ENCODE results near the gene ONECUT2. TPM values are rescaled to one million over a fixed set of nuclear protein-coding genes. Genes with fewer than 3 reads are reported as not detected.
"Not testable (repeated sequence)": the region's sequence is repeated elsewhere in the genome, so short reads cannot be mapped to it uniquely, and the experiment has no call there.

Gene ONECUT2
- polyA plus RNA-seq, 3 donors, result 0.09 to 0.14 (median 0.13) TPM

GRCh38 chr18:57445488-57446319 lies 10.5 kb downstream of the ONECUT2 start:
- no peak for DNase-seq

- no peak for DNase-seq
Observed at GRCh38 chr18:57446322-57446721, 11.1 kb downstream of the ONECUT2 start.

- DNase-seq, result peak; percentile 80
Observed at GRCh38 chr18:57447154-57447621, 12.0 kb downstream of the ONECUT2 start.

- DNase-seq, result no peak
Observed at GRCh38 chr18:57455576-57456129, 20.5 kb downstream of the ONECUT2 start.

- DNase-seq, result no peak
Observed at GRCh38 chr18:57461652-57462269, 26.6 kb downstream of the ONECUT2 start.

GRCh38 chr18:57466307-57466706 lies 31.1 kb downstream of the ONECUT2 start:
- no peak for DNase-seq

GRCh38 chr18:57466745-57467409 lies 31.7 kb downstream of the ONECUT2 start:
- no peak for DNase-seq

GRCh38 chr18:57469884-57470283 lies 34.7 kb downstream of the ONECUT2 start:
- no peak for DNase-seq

GRCh38 chr18:57475408-57475807 lies 40.2 kb downstream of the ONECUT2 start:
- no peak for DNase-seq

GRCh38 chr18:57475903-57476302 lies 40.7 kb downstream of the ONECUT2 start:
- no peak for DNase-seq

GRCh38 chr18:57480733-57481132 lies 45.6 kb downstream of the ONECUT2 start:
- DNase-seq, result no peak

GRCh38 chr18:57497372-57498294 lies 62.5 kb downstream of the ONECUT2 start:
- DNase-seq, result no peak

GRCh38 chr18:57498682-57499256 lies 63.6 kb downstream of the ONECUT2 start:
- no peak for DNase-seq

GRCh38 chr18:57502624-57503023 lies 67.5 kb downstream of the ONECUT2 start:
- DNase-seq, result no peak

GRCh38 chr18:57505231-57505630 lies 70.1 kb downstream of the ONECUT2 start:
- no peak for DNase-seq

- no peak for DNase-seq
Observed at GRCh38 chr18:57516056-57516455, 80.9 kb downstream of the ONECUT2 start.

GRCh38 chr18:57518533-57518932 lies 83.4 kb downstream of the ONECUT2 start:
- DNase-seq, result no peak

GRCh38 chr18:57519668-57520424 lies 84.7 kb downstream of the ONECUT2 start:
- DNase-seq, result no peak

GRCh38 chr18:57522348-57522747 lies 87.2 kb downstream of the ONECUT2 start:
- DNase-seq, result not testable (repeated sequence)

Data from renal pelvis (tissue), 4 donors.